HCT116 (cell line): ENCODE data around the gene NSG2. TPM values are rescaled to one million over a fixed set of nuclear protein-coding genes. Genes with fewer than 3 reads are reported as not detected.

Experiments
- ATAC-seq: fragments of 200-7000 bp; cut with Tn5 transposase; 2 replicates; pipeline ENCODE4 v1.9.1; 2020; ENCODE audit warnings: mild to moderate bottlenecking, moderate library complexity
- BruUV-seq: library from RNA; stranded (reverse); fragments of 400-500 nt; replicated peaks from 2 replicates; lab custom pipeline; 2021; lab: Mats Ljungman, UMichigan
- CTCF ChIA-PET: fragments of 300-600 bp; sonication (Branson Sonifier 250); formaldehyde crosslinking; loops from one replicate; lab custom pipeline; 2021; ENCODE audit warnings: antibody characterized with exemption; lab: Charles Lee
- POLR2A ChIA-PET: fragments of 300-600, 350-600 bp; sonication (Branson Sonifier 250); formaldehyde crosslinking; loops from one replicate; lab custom pipeline; 2021; ENCODE audit warnings: antibody characterized with exemption; lab: Charles Lee
- RAD21 ChIA-PET, 2 experiments: fragments of 300-600 bp; sonication (Branson Sonifier 250); formaldehyde crosslinking; loops; one replicate each; lab custom pipeline; 2023; ENCODE audit warnings: low total read pairs in 2 of 2; ENCODE audit not compliant: uncharacterized antibody in 2 of 2, unreplicated experiment in 2 of 2, low non-redundant PET in 1 of 2; lab: Charles Lee
- DNase-seq: peaks from one replicate; pipeline ENCODE4 v3.0.0-alpha.2; 2010; ENCODE audit warnings: low read depth, low spot score
- H2AFZ ChIP-seq: fragments of 200-600 bp; shearing (Covaris generic), sonication (generic); 2 replicates; pipeline ENCODE4 v1.6.1; 2017; ENCODE audit warnings: low read depth, mixed run types, mixed read lengths, antibody characterized with exemption, low read length; ENCODE audit not compliant: poor library complexity, severe bottlenecking
- H3K27ac ChIP-seq: 2 replicates; pipeline ENCODE4 v1.5.1; 2012; ENCODE audit warnings: low read depth, low read length
- H3K27me3 ChIP-seq: fragments of 200-600 bp; sonication (generic); 2 replicates; pipeline ENCODE4 v1.6.1; 2016; ENCODE audit warnings: mixed run types, low read length, mixed read lengths; ENCODE audit not compliant: insufficient read depth
- H3K36me3 ChIP-seq, 2 experiments: fragments of 200-500 bp in 1 of 2; fragments of 200-600 bp in 1 of 2; sonication (Bioruptor generic) in 1 of 2; sonication (generic) in 1 of 2; 2 replicates each; pipeline versions ENCODE4 v1.5.1 to v1.6.1; 2014 to 2016; ENCODE audit warnings: low read length in 2 of 2, inconsistent platforms in 1 of 2, mixed read lengths in 1 of 2, mixed run types in 1 of 2; ENCODE audit not compliant: insufficient read depth in 2 of 2, control insufficient read depth in 1 of 2
- H3K4me1 ChIP-seq, 2 experiments: fragments of 200-600 bp in 1 of 2; sonication (generic) in 1 of 2; 2 replicates each; pipeline versions ENCODE4 v1.5.1 to v1.6.1; 2012 to 2017; ENCODE audit warnings: low read length in 2 of 2, inconsistent platforms in 1 of 2, mild to moderate bottlenecking in 1 of 2, mixed read lengths in 1 of 2, mixed run types in 1 of 2, moderate library complexity in 1 of 2; ENCODE audit not compliant: insufficient read depth in 2 of 2, control insufficient read depth in 1 of 2
- H3K4me2 ChIP-seq: fragments of 200-600 bp; sonication (generic); 2 replicates; pipeline ENCODE4 v1.6.1; 2017; ENCODE audit warnings: mixed run types, low read length, mixed read lengths
- H3K4me3 ChIP-seq, 2 experiments: fragments of 200-600 bp in 1 of 2; sonication (generic) in 1 of 2; replicated peaks in 1 of 2; 2 replicates each; pipeline ENCODE4 v1.5.1; 2011 to 2016; ENCODE audit warnings: low read length in 2 of 2, control low read depth in 1 of 2, low read depth in 1 of 2, mild to moderate bottlenecking in 1 of 2, mixed read lengths in 1 of 2, mixed run types in 1 of 2
- H3K79me2 ChIP-seq: fragments of 200-600 bp; sonication (generic); 2 replicates; pipeline ENCODE4 v1.6.1; 2017; ENCODE audit warnings: mild to moderate bottlenecking, mixed run types, low read length, moderate library complexity, mixed read lengths; ENCODE audit not compliant: insufficient read depth
- H3K9ac ChIP-seq: fragments of 200-600 bp; sonication (generic); 2 replicates; pipeline ENCODE4 v1.6.1; 2016; ENCODE audit warnings: low read length, mixed read lengths
- H3K9me2 ChIP-seq: fragments of 200-600 bp; sonication (generic), shearing (Covaris generic); 2 replicates; pipeline ENCODE4 v1.6.1; 2017; ENCODE audit warnings: mixed run types, mild to moderate bottlenecking, moderate library complexity; ENCODE audit not compliant: insufficient read depth
- H3K9me3 ChIP-seq, 2 experiments: fragments of 200-500 bp in 1 of 2; fragments of 200-600 bp in 1 of 2; sonication (Bioruptor generic) in 1 of 2; sonication (generic) in 1 of 2; 2 replicates each; pipeline ENCODE4 v1.6.1; 2014 to 2017; ENCODE audit warnings: low read length in 2 of 2, mixed read lengths in 2 of 2, inconsistent platforms in 1 of 2, low read depth in 1 of 2, mild to moderate bottlenecking in 1 of 2, mixed run types in 1 of 2, moderate library complexity in 1 of 2; ENCODE audit not compliant: control insufficient read depth in 1 of 2, insufficient read depth in 1 of 2
- H4K20me1 ChIP-seq: fragments of 200-600 bp; sonication (generic), shearing (Covaris generic); 2 replicates; pipeline ENCODE4 v1.6.1; 2017; ENCODE audit warnings: mixed run types, mild to moderate bottlenecking, moderate library complexity; ENCODE audit not compliant: insufficient read depth
- CBX3 ChIP-seq: IDR thresholded peaks from 2 replicates; pipeline ENCODE4 v1.6.1; 2012; ENCODE audit warnings: low read depth
- CEBPB ChIP-seq: IDR thresholded peaks from 2 replicates; pipeline ENCODE4 v1.6.1; 2012; ENCODE audit warnings: low read depth
- ELF1 ChIP-seq: IDR thresholded peaks from 2 replicates; pipeline ENCODE4 v1.6.1; 2012; ENCODE audit warnings: low read depth, borderline replicate concordance
- EZH2 ChIP-seq: fragments of 200-600 bp; sonication (generic); IDR thresholded peaks from 2 replicates; pipeline ENCODE4 v1.6.1; 2017; ENCODE audit warnings: antibody characterized with exemption, mixed run types
- EZH2phosphoT487 ChIP-seq: fragments of 200-600 bp; IDR thresholded peaks from 2 replicates; pipeline ENCODE4 v1.6.1; 2018; ENCODE audit warnings: antibody characterized with exemption, borderline replicate concordance
- JUND ChIP-seq: IDR thresholded peaks from 2 replicates; pipeline ENCODE4 v1.6.1; 2012
- MAX ChIP-seq: IDR thresholded peaks from 2 replicates; pipeline ENCODE4 v1.6.1; 2012
- POLR2A ChIP-seq: IDR thresholded peaks from 2 replicates; pipeline ENCODE4 v1.7.0; 2011; ENCODE audit warnings: borderline replicate concordance; ENCODE audit not compliant: insufficient read depth, insufficient read length; ENCODE audit errors: extremely low read depth
- SIN3A ChIP-seq: IDR thresholded peaks from 2 replicates; pipeline ENCODE4 v1.6.1; 2012; ENCODE audit warnings: low read depth
- SP1 ChIP-seq: IDR thresholded peaks from 2 replicates; pipeline ENCODE4 v1.6.1; 2012; ENCODE audit warnings: low read depth
- SRF ChIP-seq: IDR thresholded peaks from 2 replicates; pipeline ENCODE4 v1.6.1; 2012; ENCODE audit warnings: low read depth
- TCF7L2 ChIP-seq: IDR thresholded peaks from 2 replicates; pipeline ENCODE4 v1.7.0; 2011; ENCODE audit warnings: borderline replicate concordance, inconsistent platforms; ENCODE audit not compliant: insufficient read depth, insufficient read length; ENCODE audit errors: extremely low read depth
- ZFX ChIP-seq: fragments of 450-650 bp; IDR thresholded peaks from 2 replicates; pipeline ENCODE4 v1.6.1; 2017
- ZNF274 ChIP-seq: fragments of 200-500 bp; sonication (Bioruptor generic); IDR thresholded peaks from 2 replicates; pipeline ENCODE4 v1.6.1; 2014; ENCODE audit warnings: mild to moderate bottlenecking, low read depth, low read length, inconsistent platforms
- intact Hi-C: fragments of 100-400 bp; cut with micrococcal nuclease; formaldehyde crosslinking; loops from 2 replicates; pipeline ENCODE4 v1.10.0; 2022
- total RNA-seq: library from RNA; stranded (reverse); gene quantifications from one replicate; pipeline ENCODE4 v1.2.1, GENCODE V29; 2021; ENCODE audit not compliant: unreplicated experiment

NSG2 gene
- total RNA-seq, 1 experiment from 2014 or later = not detected

- no peaks in the 10 kb centered on the region for H3K9me3 ChIP-seq
- H3K27me3 ChIP-seq = peaks cover 40% of the 10 kb centered on the region
- H3K79me2 ChIP-seq = no peaks in the 10 kb centered on the region
- no peaks in the 10 kb centered on the region for H4K20me1 ChIP-seq
- H2AFZ ChIP-seq = no peak overlapping the region
- no peak overlapping the region for H3K4me3 ChIP-seq
- H3K4me1 ChIP-seq = no peaks in the 10 kb centered on the region
- intact Hi-C loops = loop anchor here (1.0 kb wide), 1 partner anchor 290 kb away; no protein-coding TSS in a partner anchor
- DNase-seq (no peak), ATAC-seq (no peak)
- H3K27ac ChIP-seq = no peak overlapping the region
- H3K9me2 ChIP-seq = no peaks in the 10 kb centered on the region
- ChIA-PET POLR2A (no interaction called here), CTCF (interaction anchor here (1.0 to 1.5 kb wide), 2 partner anchors 291 to 297 kb away, joined by 3 to 6 read pairs; no protein-coding TSS in a partner anchor), RAD21 (no interaction called here)
- H3K9ac ChIP-seq = no peak overlapping the region
- no TSS peak for BruUV-seq
- H3K36me3 ChIP-seq = no peaks in the 10 kb centered on the region
- H3K4me2 ChIP-seq = no peak overlapping the region
- TF ChIP-seq POLR2A = no peak
- no peak for TF ChIP-seq SP1
Measured at GRCh38 chr5:174020928-174021304, 24.6 kb upstream of the NSG2 start.

- Histone ChIP-seq H3K79me2 (no peaks in the 10 kb centered on the region), H4K20me1 (no peaks in the 10 kb centered on the region), H3K27ac (no peak overlapping the region), H3K9me2 (no peaks in the 10 kb centered on the region), H3K36me3 (no peaks in the 10 kb centered on the region), H3K27me3 (peaks cover 54% of the 10 kb centered on the region), H3K9me3 (no peaks in the 10 kb centered on the region), H3K4me1 (no peaks in the 10 kb centered on the region), H2AFZ (no peak overlapping the region), H3K4me2 (no peak overlapping the region), H3K9ac (no peak overlapping the region), H3K4me3 (no peak overlapping the region)
- intact Hi-C loops = no loop called here
- no peak for ATAC-seq
- RAD21 ChIA-PET = no interaction called here
- no TSS peak for BruUV-seq
- POLR2A ChIA-PET = no interaction called here
- CTCF ChIA-PET = interaction anchor here (0.8 kb wide), 1 partner anchor 294 kb away, joined by 3 read pairs; no protein-coding TSS in a partner anchor
- no peak for TF ChIP-seq ZFX
- TF ChIP-seq TCF7L2 = no peak
- TF ChIP-seq SRF = no peak
- no peak for TF ChIP-seq EZH2phosphoT487
- TF ChIP-seq CBX3 = no peak
- no peak for TF ChIP-seq JUND
- TF ChIP-seq CEBPB = no peak
- TF ChIP-seq ELF1 = no peak
- TF ChIP-seq MAX = no peak
- TF ChIP-seq ZNF274 = no peak
- TF ChIP-seq EZH2 = no peak
- no peak for TF ChIP-seq SIN3A
- no peak for TF ChIP-seq SP1
- no peak for DNase-seq
Measured at GRCh38 chr5:174022384-174023095, 23.0 kb upstream of the NSG2 start.
